ENCODE data around the gene ZNF76. TPM values are rescaled to one million over a fixed set of nuclear protein-coding genes. Genes with fewer than 3 reads are reported as not detected.

ZNF76 gene
- polyA plus RNA-seq, 1 donor, result 35.7 TPM

Other genes starting within 250 kb of the ZNF76 start
- 0.09 TPM for gene TCP11, start 118.4 kb upstream of the ZNF76 start, polyA plus RNA-seq
- 3.3 TPM for gene SCUBE3, start 45.8 kb upstream of the ZNF76 start, polyA plus RNA-seq
- 13.2 TPM for gene DEF6, start 38.1 kb downstream of the ZNF76 start, polyA plus RNA-seq
- 26.3 TPM for gene PPARD, start 82.8 kb downstream of the ZNF76 start, polyA plus RNA-seq
- gene FANCE, start 192.6 kb downstream of the ZNF76 start, polyA plus RNA-seq, result 9.6 TPM
- gene RPL10A, start 208.7 kb downstream of the ZNF76 start, polyA plus RNA-seq, result 2,412 TPM
- gene TEAD3, start 237.3 kb downstream of the ZNF76 start, polyA plus RNA-seq, result 41.2 TPM